ENCODE measurements around the gene FOXO1.
"Not testable (repeated sequence)": the region's sequence is repeated elsewhere in the genome, so short reads cannot be mapped to it uniquely, and the experiment has no call there.

The FOXO1 gene

GRCh38 chr13:40665126-40666044 lies 1.1 kb downstream of the FOXO1 start:
- DNase-seq = peak; percentile 60

GRCh38 chr13:40664350-40665125 lies 1.9 kb downstream of the FOXO1 start:
- DNase-seq = peak; percentile 71

DNA sequence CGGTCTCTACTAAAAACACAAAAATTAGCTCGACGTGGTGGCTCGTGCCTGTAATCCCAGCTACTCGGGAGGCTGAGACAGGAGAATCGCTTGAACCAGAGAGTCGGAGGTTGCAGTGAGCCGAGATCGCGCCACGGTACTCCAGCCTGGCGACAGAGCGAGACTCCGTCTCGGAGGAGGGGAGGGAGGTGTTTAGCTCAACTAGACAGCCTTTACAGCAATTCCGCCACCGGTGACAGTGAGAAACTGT lies 2.4 kb downstream of the FOXO1 start:
- DNase-seq = not testable (repeated sequence)

DNA sequence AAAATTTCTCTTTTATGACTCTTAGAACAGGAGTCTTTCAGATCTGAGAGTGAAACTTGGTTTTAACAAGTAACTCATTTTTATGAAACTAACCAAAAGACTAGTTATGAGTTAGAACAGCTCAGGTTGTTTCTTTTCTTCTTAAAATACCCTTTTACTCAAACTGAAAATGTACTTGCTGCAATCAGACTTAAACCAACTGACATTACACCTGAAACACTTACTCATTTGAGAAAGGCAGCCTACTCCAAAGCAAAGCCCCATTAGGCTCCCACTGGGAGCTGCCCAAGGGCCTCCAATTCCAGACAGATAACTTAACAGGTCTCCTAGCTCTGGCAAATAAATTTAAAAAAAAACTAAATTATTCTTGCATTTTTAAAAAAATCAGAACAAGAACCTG lies 3.6 kb downstream of the FOXO1 start:
- no peak for DNase-seq

DNA sequence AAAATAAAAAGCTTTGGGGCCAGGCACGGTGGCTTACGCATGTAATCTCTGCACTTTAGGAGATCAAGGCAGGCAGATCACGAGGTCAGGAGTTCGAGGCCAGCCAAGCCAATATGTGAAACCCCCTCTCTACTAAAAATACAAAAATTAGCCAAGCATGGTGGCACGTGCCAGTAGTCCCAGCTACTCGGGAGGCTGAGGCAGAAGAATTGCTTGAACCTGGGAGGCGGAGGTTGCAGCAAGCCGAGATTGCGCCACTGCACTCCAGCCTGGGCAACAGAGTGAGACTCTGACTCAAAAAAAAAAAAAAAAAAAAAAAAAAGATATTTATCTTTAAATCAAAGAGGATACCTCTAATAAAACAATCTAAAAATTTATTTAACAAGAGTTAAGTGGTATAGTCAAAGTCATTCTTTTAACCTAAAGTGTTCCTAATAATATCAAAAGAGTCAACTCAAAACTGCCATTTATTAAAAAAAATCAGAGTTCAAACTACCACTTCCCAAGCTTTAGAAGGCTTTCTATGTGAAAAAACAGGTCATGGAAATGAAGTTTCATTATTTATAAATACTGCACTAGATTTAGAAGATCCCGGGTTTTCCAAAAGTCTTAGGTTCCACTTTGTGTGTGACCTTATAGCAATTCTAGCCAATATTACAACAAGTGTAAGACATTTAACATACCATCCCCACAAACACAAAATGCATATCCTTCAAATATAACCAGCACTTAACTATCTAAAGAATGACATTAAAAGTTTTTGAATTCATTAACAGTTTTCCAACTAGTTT lies 4.4 kb downstream of the FOXO1 start:
- DNase-seq = no peak

DNA sequence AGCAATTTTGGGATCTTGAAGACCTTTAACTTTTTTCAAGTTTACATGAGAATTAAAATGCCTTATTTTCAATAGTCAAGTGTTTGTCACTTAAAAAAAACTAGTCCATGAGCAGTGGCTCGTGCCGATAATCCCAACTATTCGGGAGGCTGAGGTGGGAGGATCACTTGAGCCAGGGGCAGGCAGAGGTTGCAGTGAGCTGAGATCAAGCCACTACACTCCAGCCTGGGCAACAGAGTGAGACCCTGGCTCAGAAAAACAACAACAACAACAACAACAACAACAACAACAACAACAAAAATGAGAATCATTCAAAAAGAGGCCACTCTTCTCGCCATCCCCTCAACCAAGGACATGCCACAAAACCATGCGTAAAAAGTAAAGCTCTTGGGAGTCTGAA lies 5.7 kb downstream of the FOXO1 start:
- DNase-seq = no peak

GRCh38 chr13:40660141-40660664 lies 6.2 kb downstream of the FOXO1 start:
- DNase-seq = no peak

DNA sequence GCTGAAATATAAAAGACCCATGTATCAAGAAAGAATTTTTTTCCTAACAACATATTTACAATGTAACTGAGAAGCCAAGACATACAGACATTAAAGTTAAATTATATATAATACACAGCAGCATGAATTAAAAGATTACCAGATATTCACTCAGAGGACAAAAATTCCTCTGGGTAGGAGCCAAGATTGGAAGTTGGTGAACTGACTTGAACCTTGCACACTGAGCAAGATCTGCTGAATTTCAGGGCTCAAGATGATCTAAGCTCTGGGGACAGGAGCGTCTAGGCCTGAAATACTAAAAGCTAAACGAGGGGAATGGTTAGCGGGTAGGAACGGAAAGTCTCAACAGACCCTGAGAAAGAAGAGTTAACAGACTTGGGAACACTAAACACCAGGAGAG lies 8.5 kb downstream of the FOXO1 start:
- DNase-seq = no peak

DNA sequence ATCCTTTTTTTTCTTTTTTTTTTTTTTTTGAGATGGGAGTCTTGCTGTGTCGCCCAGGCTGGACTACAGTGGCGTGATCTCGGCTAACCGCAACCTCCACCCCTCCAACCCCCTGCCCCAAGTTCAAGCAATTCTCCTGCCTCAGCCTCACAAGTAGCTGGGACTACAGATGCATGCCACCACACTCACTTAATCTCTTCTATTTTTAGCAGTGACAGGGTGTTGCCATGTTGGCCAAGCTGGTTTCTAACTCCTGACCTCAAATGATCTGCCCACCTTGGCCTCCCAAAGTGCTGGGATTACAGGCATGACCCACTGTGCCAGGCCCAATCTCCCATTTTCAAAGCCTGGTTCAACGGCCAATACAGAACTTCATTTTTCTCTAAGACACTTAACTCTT lies 9.1 kb downstream of the FOXO1 start:
- DNase-seq = no peak

DNA sequence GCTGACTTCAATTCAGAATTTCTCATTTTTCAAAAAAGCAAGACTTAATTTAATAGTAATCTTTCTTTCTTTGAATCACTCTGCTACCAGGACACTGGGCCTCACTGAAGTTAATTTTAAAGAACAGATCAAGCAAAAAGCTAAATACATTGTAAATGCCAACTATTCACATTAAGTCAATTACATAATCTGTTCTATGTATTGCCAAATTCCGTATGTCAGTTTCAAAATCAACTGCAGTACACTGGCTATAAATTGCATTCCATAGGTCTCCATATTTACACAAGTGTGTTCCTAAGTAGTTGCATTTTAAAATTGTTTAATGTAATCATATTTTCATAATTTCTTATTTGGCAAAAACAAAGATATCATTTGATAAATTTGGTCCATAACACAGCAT lies 10.1 kb downstream of the FOXO1 start:
- DNase-seq = no peak

- no peak for DNase-seq
Observed at GRCh38 chr13:40653527-40654318, 12.7 kb downstream of the FOXO1 start.

DNA sequence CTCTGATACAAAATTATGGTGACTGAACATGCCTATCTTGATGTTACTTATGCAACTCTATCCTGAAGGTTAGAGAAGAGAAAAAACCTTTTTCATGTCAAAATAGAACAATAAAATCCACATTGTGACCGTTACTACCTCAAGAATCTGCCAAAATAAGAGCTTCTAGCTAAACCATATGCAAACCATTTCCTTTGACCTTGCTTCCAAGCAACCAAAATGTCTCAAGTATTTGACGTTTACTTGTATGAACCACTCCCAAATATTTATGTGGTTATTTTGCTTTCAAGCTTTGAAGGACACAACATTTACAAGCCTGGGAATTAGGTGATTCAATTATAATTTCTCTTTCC lies 13.9 kb downstream of the FOXO1 start:
- no peak for DNase-seq

DNA sequence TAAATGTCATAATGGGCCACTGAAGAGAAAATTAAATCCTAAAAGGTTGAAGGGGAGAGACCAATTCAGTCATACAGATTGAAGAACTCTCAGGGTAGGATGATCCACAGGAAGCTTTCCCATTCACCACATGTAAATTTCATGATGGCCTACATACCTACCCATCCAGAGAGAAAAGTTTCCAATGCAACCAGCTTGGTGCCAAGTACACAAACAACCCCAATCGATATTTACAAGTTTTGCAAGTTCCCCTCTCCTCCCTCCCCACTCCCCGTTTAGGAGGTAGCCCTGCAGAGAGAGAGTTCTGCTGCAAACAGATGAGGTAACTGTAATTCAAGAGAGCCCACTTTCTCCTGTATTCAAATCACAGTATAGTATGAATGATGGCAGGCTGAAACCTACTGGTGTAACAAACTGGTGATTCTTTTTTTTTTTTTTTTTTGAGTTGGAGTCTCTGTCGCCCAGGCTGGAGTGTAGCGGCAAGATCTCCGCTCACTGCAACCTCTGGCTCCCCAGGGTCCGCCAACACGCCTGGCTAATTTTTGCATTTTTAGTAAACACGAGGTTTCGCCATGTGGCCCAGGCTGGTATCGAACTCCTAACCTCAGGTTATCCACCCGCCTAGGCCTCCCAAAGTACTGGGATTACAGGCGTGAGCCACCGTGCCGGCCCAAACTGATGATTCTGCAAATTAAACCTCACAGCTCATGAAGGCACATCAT lies 14.4 kb downstream of the FOXO1 start:
- DNase-seq = no peak

DNA sequence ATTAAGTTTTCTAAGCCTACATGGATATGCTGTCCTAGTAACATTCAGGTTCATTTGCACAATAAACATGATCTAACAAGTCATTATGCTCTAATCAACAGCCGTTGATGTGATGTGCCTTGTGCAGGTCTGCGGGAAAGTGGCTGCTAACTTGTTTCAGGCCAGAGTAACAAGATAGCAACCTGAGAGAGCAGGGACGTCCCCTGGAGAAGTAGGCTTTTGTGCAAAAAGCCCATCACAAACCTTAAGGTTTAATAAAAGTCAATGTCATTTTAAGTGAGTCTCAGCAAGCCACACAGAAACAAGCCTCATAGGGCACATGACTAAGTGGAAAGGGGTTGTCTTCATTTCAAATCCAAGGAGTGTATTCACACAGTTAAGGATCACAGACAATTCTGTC lies 17.6 kb downstream of the FOXO1 start:
- DNase-seq = no peak

DNA sequence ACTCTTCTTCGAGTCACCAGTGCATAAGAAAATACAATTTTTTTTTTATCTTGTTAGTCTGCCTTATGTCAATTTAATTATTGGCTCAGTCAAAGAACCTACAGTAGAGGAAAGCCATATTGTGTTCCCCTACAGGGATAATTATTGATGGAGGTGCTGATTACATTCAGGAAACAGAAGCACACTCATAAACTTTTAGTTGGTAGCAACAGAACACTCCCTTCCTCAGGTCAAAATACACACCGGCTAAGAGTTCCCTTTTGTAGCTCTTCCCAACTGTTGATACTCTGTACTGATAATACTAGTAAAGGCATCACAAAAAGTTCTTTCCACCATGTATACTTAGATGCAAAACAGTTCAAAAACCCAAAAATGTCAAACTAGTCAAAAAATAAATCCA lies 18.4 kb downstream of the FOXO1 start:
- no peak for DNase-seq

DNA sequence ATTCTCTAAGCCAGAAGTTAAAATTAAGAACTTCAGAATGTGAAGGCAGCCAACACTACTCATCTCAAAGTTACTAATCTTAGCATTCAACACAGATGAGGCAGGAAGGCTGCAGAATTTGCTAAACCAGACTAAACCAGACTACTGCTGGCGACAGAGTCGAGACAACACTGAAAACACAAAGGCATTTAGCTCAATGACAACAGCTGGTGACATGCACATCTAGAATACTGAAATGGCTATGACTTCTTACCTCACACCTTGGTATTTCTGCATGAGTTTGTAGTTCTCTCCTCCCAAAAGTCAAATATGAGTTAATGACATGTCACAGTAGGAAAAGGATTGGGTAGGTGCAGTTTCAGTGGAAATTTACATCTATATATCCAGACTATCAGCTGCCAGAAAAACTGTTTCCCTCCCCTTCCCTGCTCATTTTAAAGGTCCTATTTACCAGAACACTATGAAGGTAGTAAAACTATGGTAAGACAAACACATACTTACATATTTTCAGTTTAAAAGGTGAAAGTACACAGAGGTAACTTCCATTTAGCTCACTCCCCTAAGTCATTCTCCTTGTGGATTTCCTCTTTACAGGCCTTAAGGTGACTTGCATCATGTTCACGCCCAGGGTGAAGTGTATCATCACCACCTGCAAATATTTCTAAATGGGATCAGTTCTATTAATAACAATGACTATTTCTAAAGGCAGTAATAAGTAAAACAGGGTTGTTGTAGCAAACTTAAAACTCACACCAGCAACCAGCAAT lies 21.4 kb downstream of the FOXO1 start:
- DNase-seq = no peak

- no peak for DNase-seq
Observed at GRCh38 chr13:40640845-40641458, 25.5 kb downstream of the FOXO1 start.

DNA sequence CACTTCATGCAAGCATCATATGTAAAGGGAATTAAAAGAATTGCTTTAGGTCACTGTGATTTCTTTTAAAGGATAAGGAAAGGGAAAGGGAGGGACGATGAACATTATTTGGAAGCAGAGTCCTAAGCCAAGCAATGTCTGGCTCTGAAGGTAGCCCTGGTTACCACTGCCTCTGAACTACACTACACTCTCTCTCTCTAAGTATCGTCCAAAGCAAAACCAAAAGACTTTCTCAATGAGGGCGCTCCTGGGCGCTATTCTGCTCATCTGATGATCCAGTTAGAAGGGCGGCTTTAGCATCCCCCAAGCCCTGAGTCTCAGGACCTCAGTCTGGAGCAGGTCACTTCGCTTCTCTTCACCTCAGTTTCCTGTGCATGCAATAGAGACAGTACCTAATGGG lies 26.2 kb downstream of the FOXO1 start:
- no peak for DNase-seq

DNA sequence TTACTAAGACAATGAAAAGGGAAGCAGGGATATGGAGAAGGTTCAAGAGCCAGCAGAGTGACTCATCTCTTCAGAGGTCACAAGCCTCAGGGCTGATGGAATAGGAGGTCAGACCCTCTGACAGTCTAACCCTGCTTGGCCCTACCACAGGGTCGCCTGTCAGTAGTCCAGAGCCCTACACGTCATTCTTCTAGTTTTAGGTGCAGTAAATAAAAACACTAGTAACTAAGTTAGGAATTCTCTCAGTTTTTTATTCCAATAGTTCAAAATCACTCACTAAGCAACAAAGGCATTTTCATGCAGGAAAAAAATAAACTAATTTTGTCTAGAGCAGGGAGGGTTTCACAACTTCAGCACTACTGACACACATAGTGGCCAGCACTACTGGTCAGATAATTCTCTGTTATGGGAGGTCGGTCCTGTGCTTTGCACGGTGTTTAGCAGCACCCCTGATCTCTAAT lies 27.2 kb downstream of the FOXO1 start:
- DNase-seq = no peak

GRCh38 chr13:40637643-40638042 lies 28.8 kb downstream of the FOXO1 start:
- no peak for DNase-seq
